COLO829 (cell line): ENCODE results near the gene TMEM107.
"Not testable (repeated sequence)": the region's sequence is repeated elsewhere in the genome, so short reads cannot be mapped to it uniquely, and the experiment has no call there.

Experiments used
- DNase-seq: peaks from one replicate; pipeline ENCODE4 v3.0.0; 2012; ENCODE audit warnings: low spot score

TMEM107 gene

GRCh38 chr17:8176197-8176940 lies at the start of gene TMEM107:
TSS of gene TMEM107 (minus strand) at chr17:8176380. CDS start at chr17:8176286, 94 bp downstream.
- DNase-seq: peak; percentile 65

GRCh38 chr17:8224891-8225812 lies 49.0 kb upstream of the TMEM107 start:
- DNase-seq: no peak

GRCh38 chr17:8223356-8224126 lies 47.4 kb upstream of the TMEM107 start:
- no peak for DNase-seq

GRCh38 chr17:8222630-8223355 lies 46.6 kb upstream of the TMEM107 start:
- DNase-seq: peak; percentile 85

- DNase-seq: no peak
Observed at GRCh38 chr17:8222380-8222629, 46.1 kb upstream of the TMEM107 start.

GRCh38 chr17:8221663-8222379 lies 45.6 kb upstream of the TMEM107 start:
- peak; percentile 82 for DNase-seq

GRCh38 chr17:8220783-8221662 lies 44.8 kb upstream of the TMEM107 start:
- DNase-seq: peak; percentile 92

GRCh38 chr17:8214000-8214399 lies 37.8 kb upstream of the TMEM107 start:
- not testable (repeated sequence) for DNase-seq

GRCh38 chr17:8212312-8213180 lies 36.4 kb upstream of the TMEM107 start:
- no peak for DNase-seq

- no peak for DNase-seq
Observed at GRCh38 chr17:8210761-8211458, 34.7 kb upstream of the TMEM107 start.

GRCh38 chr17:8209907-8210760 lies 34.0 kb upstream of the TMEM107 start, which contains the start of gene AURKB:
TSS of gene AURKB (minus strand) at chr17:8210575. CDS start at chr17:8210224, 351 bp downstream.
- peak; percentile 94 for DNase-seq

- no peak for DNase-seq
Observed at GRCh38 chr17:8206536-8206935, 30.4 kb upstream of the TMEM107 start.

- DNase-seq: no peak
Observed at GRCh38 chr17:8204761-8205555, 28.8 kb upstream of the TMEM107 start.

- peak; percentile 79 for DNase-seq
Observed at GRCh38 chr17:8192070-8192815, 16.1 kb upstream of the TMEM107 start.

- DNase-seq: no peak
Observed at GRCh38 chr17:8190506-8190905, 14.3 kb upstream of the TMEM107 start.
